H1 (cell line): ENCODE measurements around the gene ATP5MC2. TPM values are rescaled to one million over a fixed set of nuclear protein-coding genes. Genes with fewer than 3 reads are reported as not detected.

Experiments used
- ATF2 ChIP-seq: IDR thresholded peaks from 2 replicates; pipeline ENCODE4 v1.6.1; 2012; ENCODE audit warnings: low read length, inconsistent platforms
- BACH1 ChIP-seq: IDR thresholded peaks from 2 replicates; pipeline ENCODE4 v1.6.1; 2012; ENCODE audit warnings: low read length, improper control_type of control experiment
- CBX5 ChIP-seq: fragments of 300-800, 300-1000 bp; sonication (generic); IDR thresholded peaks from 2 replicates; pipeline ENCODE4 v1.7.1; 2016; ENCODE audit warnings: antibody characterized with exemption, low read length, low read depth
- CHD7 ChIP-seq: fragments of 300-600 bp; sonication (generic); IDR thresholded peaks from 2 replicates; pipeline ENCODE4 v1.7.1; 2012; ENCODE audit warnings: low read length, moderate library complexity, mild to moderate bottlenecking, inconsistent platforms; ENCODE audit not compliant: insufficient replicate concordance
- GABPA ChIP-seq: IDR thresholded peaks from 2 replicates; pipeline ENCODE4 v1.6.1; 2011; ENCODE audit warnings: mild to moderate bottlenecking, low read length, moderate library complexity, borderline replicate concordance; ENCODE audit not compliant: insufficient read depth
- polyA plus RNA-seq, 7 experiments: library from polyadenylated mRNA; depleted of rRNA in 3 of 7; stranded (reverse) in 5 of 7; unstranded in 2 of 7; fragments of >200 nt in 5 of 7; fragments of 200-250 nt in 2 of 7; gene quantifications; 1 replicate in 5 of 7; 2 replicates in 1 of 7; 4 replicates in 1 of 7; pipeline versions ENCODE4 v1.2.1 to v1.2.3, GENCODE V29; 2011 to 2013; ENCODE audit warnings: missing spikeins in 2 of 7, mixed read lengths in 2 of 7
- total RNA-seq: library from RNA; stranded (reverse); fragmentation: NEBNext Ultra II Directional; extraction: Animal tissue kit (Norgen Biotek cat#: 25700); gene quantifications from 2 replicates; pipeline ENCODE4 v1.2.1, GENCODE V29; 2021

ATP5MC2 gene
- total and polyA plus RNA-seq, 2 of the 8 experiments (the other 6 are each of a cell fraction or from before 2014, with no cell fraction given): 408 to 952 TPM

- peak; percentile 84 for TF ChIP-seq ATF2
- TF ChIP-seq BACH1: peak; percentile 65
- TF ChIP-seq CBX5: no peak
- no peak for TF ChIP-seq CHD7
- TF ChIP-seq GABPA: no peak; the same call in 1 of the 2 replicates
Measured at GRCh38 chr12:53625946-53626701, 49.8 kb downstream of the ATP5MC2 start, which contains the start of gene ATF7 (continued).
